Tibial nerve (tissue), 4 donors: ENCODE measurements around the gene CD247.

Experiments used
- EP300 ChIP-seq, 2 donors: sonication (generic); formaldehyde crosslinking; IDR thresholded peaks; one replicate each; pipeline ENCODE4 v1.6.1; 2017; ENCODE audit warnings: antibody characterized with exemption in 2 of 2, mild to moderate bottlenecking in 1 of 2
- POLR2A ChIP-seq, 2 donors: fragments of 450-650 bp; IDR thresholded peaks; one replicate each; pipeline ENCODE4 v1.6.1; 2017; ENCODE audit warnings: antibody characterized with exemption in 2 of 2, mild to moderate bottlenecking in 2 of 2, moderate library complexity in 2 of 2
- TF ChIP-seq, protein P1 (sequence below), 5 experiments: fragments of 200-600 bp in 3 of 5; fragments of 450-650 bp in 2 of 5; sonication (generic) in 3 of 5; IDR thresholded peaks; one replicate each; pipeline ENCODE4 v1.5.1; 2016 to 2019; ENCODE audit warnings: antibody characterized with exemption in 5 of 5, mild to moderate bottlenecking in 3 of 5, moderate library complexity in 2 of 5

DNA sequence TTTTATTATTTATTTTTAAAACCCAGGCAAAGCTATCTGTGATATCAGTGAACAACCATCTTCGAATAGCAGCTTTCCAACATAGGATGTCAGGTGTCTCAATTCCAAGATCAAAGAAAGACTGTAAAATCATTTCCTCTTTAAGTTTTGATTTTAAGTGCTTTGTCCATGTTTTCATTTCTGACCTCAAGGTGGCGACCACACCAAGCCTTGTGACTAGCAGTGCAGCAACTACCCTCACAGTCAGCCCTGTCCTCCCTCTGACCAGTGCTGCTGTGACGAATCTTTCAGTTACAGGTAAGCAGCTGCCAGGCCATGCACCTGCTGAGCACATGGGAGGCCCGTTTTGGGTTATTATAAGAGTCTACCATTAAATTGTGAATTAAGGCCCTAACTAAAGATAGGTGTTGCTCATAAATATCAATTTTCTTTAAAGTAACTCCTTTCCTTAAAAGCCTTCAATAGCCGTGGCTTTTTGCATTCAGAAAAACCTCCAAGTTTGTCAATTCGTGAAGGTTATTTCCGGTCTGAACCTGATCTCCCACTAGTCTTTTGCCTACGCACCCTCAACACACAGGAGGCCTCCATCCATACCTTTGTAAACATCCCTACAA, 117.0 kb downstream of the CD247 start:
- TF ChIP-seq, protein P1, sequence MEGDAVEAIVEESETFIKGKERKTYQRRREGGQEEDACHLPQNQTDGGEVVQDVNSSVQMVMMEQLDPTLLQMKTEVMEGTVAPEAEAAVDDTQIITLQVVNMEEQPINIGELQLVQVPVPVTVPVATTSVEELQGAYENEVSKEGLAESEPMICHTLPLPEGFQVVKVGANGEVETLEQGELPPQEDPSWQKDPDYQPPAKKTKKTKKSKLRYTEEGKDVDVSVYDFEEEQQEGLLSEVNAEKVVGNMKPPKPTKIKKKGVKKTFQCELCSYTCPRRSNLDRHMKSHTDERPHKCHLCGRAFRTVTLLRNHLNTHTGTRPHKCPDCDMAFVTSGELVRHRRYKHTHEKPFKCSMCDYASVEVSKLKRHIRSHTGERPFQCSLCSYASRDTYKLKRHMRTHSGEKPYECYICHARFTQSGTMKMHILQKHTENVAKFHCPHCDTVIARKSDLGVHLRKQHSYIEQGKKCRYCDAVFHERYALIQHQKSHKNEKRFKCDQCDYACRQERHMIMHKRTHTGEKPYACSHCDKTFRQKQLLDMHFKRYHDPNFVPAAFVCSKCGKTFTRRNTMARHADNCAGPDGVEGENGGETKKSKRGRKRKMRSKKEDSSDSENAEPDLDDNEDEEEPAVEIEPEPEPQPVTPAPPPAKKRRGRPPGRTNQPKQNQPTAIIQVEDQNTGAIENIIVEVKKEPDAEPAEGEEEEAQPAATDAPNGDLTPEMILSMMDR (IDR thresholded peaks at IDR 0.05) = peak; percentile 17 to 57 (median 45)
- TF ChIP-seq POLR2A (IDR thresholded peaks at IDR 0.05) (no peak), EP300 (IDR thresholded peaks at IDR 0.05) (no peak)
